Endothelial cell of umbilical vein (primary cell): ENCODE results near the gene SLC25A34. TPM values are rescaled to one million over a fixed set of nuclear protein-coding genes. Genes with fewer than 3 reads are reported as not detected.

Experiments used
- BruUV-seq: library from RNA; stranded (reverse); fragments of 400-500 nt; replicated peaks from 2 replicates; lab custom pipeline; 2021; lab: Mats Ljungman, UMichigan
- CTCF ChIA-PET: fragments of 300-600, 350-600 bp; sonication (Branson Sonifier 250); formaldehyde crosslinking; loops from one replicate; lab custom pipeline; 2021; ENCODE audit warnings: antibody characterized with exemption, inconsistent platforms; lab: Charles Lee
- POLR2A ChIA-PET: fragments of 300-600, 350-600 bp; sonication (Branson Sonifier 250); formaldehyde crosslinking; loops from one replicate; lab custom pipeline; 2021; ENCODE audit warnings: antibody characterized with exemption, inconsistent platforms; lab: Charles Lee
- DNase-seq: peaks from one replicate; pipeline ENCODE4 v3.0.0-alpha.2; 2011; ENCODE audit warnings: low read depth, low spot score
- FAIRE-seq: peaks from 2 replicates; lab custom pipeline; 2011; peaks lifted over from hg19 to GRCh38; lab: Jason Lieb, UNC
- H2AFZ ChIP-seq: 2 replicates; pipeline ENCODE4 v1.6.0; 2012; ENCODE audit warnings: low read depth, low read length, control low read depth, inconsistent platforms
- H3K27ac ChIP-seq: 2 replicates; pipeline ENCODE4 v1.5.1; 2011; ENCODE audit warnings: low read depth, mild to moderate bottlenecking, control low read depth, low read length, moderate library complexity; ENCODE audit not compliant: insufficient read depth
- H3K27me3 ChIP-seq, 2 experiments: 2 replicates each; pipeline versions ENCODE4 v1.6.0 to v1.6.1; 2011; ENCODE audit warnings: low read length in 2 of 2, mixed read lengths in 1 of 2; ENCODE audit not compliant: control insufficient read depth in 2 of 2, insufficient read depth in 2 of 2
- H3K36me3 ChIP-seq, 2 experiments: 2 replicates in 1 of 2; 3 replicates in 1 of 2; pipeline ENCODE4 v1.5.1; 2011; ENCODE audit warnings: low read length in 2 of 2, mild to moderate bottlenecking in 1 of 2, moderate library complexity in 1 of 2; ENCODE audit not compliant: control insufficient read depth in 2 of 2, insufficient read depth in 2 of 2; ENCODE audit errors: extremely low read depth in 1 of 2
- H3K4me1 ChIP-seq: 3 replicates; pipeline ENCODE4 v1.5.1; 2011; ENCODE audit warnings: mild to moderate bottlenecking, low read length; ENCODE audit not compliant: control insufficient read depth, insufficient read depth; ENCODE audit errors: extremely low read depth
- H3K4me2 ChIP-seq: 2 replicates; pipeline ENCODE4 v1.6.1; 2011; ENCODE audit warnings: low read length, control low read depth, mixed read lengths; ENCODE audit not compliant: insufficient read depth
- H3K4me3 ChIP-seq, 3 experiments: fragments of 200-600 bp in 1 of 3; sonication (generic), shearing (Covaris generic) in 1 of 3; replicated peaks in 1 of 3; 2 replicates each; pipeline ENCODE4 v1.5.1; 2011 to 2016; ENCODE audit warnings: control low read depth in 3 of 3, low read length in 3 of 3, mild to moderate bottlenecking in 2 of 3, inconsistent platforms in 1 of 3, low read depth in 1 of 3, moderate library complexity in 1 of 3; ENCODE audit not compliant: insufficient read depth in 1 of 3
- H3K79me2 ChIP-seq: 2 replicates; pipeline ENCODE4 v1.6.0; 2012; ENCODE audit warnings: low read length, inconsistent platforms; ENCODE audit not compliant: control insufficient read depth, insufficient read depth
- H3K9ac ChIP-seq: replicated peaks from 2 replicates; pipeline ENCODE3; 2011; ENCODE audit warnings: low read length, control low read depth; ENCODE audit not compliant: insufficient read depth; ENCODE audit errors: extremely low read depth
- H3K9me1 ChIP-seq: replicated peaks from 3 replicates; pipeline ENCODE4 v1.6.0; 2011; ENCODE audit warnings: mild to moderate bottlenecking, low read length; ENCODE audit not compliant: control insufficient read depth, insufficient read depth; ENCODE audit errors: extremely low read depth
- H3K9me3 ChIP-seq: replicated peaks from 2 replicates; pipeline ENCODE4 v1.5.1; 2012; ENCODE audit warnings: low read length, inconsistent platforms; ENCODE audit not compliant: control insufficient read depth, insufficient read depth
- H4K20me1 ChIP-seq: replicated peaks from 2 replicates; pipeline ENCODE3; 2011; ENCODE audit warnings: mild to moderate bottlenecking, low read length; ENCODE audit not compliant: control insufficient read depth, insufficient read depth; ENCODE audit errors: extremely low read depth
- CTCF ChIP-seq, 2 donors: IDR thresholded peaks; 1 replicate in 1 of 2; 2 replicates in 1 of 2; pipeline ENCODE4 v1.5.1; 2011; ENCODE audit warnings: low read length in 2 of 2, mild to moderate bottlenecking in 2 of 2, moderate library complexity in 2 of 2, control low read depth in 1 of 2, inconsistent platforms in 1 of 2, low read depth in 1 of 2; ENCODE audit not compliant: insufficient read depth in 1 of 2; ENCODE audit errors: extremely low read depth in 1 of 2
- EZH2 ChIP-seq: IDR thresholded peaks from 2 replicates; pipeline ENCODE4 v1.6.1; 2012; ENCODE audit warnings: borderline replicate concordance, low read depth, mild to moderate bottlenecking, moderate library complexity, low read length, inconsistent platforms; ENCODE audit not compliant: severe bottlenecking
- FOS ChIP-seq: IDR thresholded peaks from 2 replicates; pipeline ENCODE4 v1.6.1; 2011; ENCODE audit warnings: mild to moderate bottlenecking, low read length, moderate library complexity, borderline replicate concordance; ENCODE audit not compliant: insufficient read depth
- GATA2 ChIP-seq: IDR thresholded peaks from 2 replicates; pipeline ENCODE4 v1.7.0; 2011; ENCODE audit warnings: low read depth, mild to moderate bottlenecking, moderate library complexity, mixed read lengths, low read length; ENCODE audit not compliant: insufficient read length, insufficient read depth
- JUN ChIP-seq: IDR thresholded peaks from 2 replicates; pipeline ENCODE4 v1.6.1; 2011; ENCODE audit warnings: borderline replicate concordance, low read depth; ENCODE audit not compliant: insufficient read length, insufficient read depth
- MAX ChIP-seq: IDR thresholded peaks from 2 replicates; pipeline ENCODE4 v1.6.1; 2011; ENCODE audit not compliant: insufficient read depth, insufficient read length
- MYC ChIP-seq: IDR thresholded peaks from one replicate; pipeline ENCODE4 v1.6.1; 2011; ENCODE audit warnings: mild to moderate bottlenecking, low read depth, low read length
- POLR2A ChIP-seq: IDR thresholded peaks from 2 replicates; pipeline ENCODE4 v1.6.1; 2012; ENCODE audit warnings: low read depth, mild to moderate bottlenecking, control low read depth, low read length
- POLR2AphosphoS5 ChIP-seq: IDR thresholded peaks from 2 replicates; pipeline ENCODE4 v1.6.1; 2012; ENCODE audit warnings: low read depth, mild to moderate bottlenecking, control low read depth, low read length, moderate library complexity; ENCODE audit not compliant: insufficient read depth
- dilution Hi-C: fragments of 300-500 bp; cut with MboI; formaldehyde crosslinking; loops from one replicate; pipeline ENCODE4 v1.15.0; 2019; ENCODE audit warnings: low sequenced_read_pairs; ENCODE audit not compliant: extremely low pct_ligation_motif_present
- intact Hi-C: fragments of 100-400 bp; cut with micrococcal nuclease; formaldehyde crosslinking; loops from one replicate; pipeline ENCODE4 v1.10.0; 2022
- polyA plus RNA-seq, 4 experiments: library from polyadenylated mRNA; depleted of rRNA in 3 of 4; stranded (reverse) in 3 of 4; unstranded in 1 of 4; fragments of >200 nt; gene quantifications; 2 replicates each; pipeline versions ENCODE4 v1.2.1 to v1.2.3, GENCODE V29; 2011 to 2012; ENCODE audit warnings: missing spikeins in 1 of 4
- total RNA-seq: library from RNA; stranded (reverse); gene quantifications from 2 replicates; pipeline ENCODE4 v1.2.3, GENCODE V29; 2021

SLC25A34 gene
- total and polyA plus RNA-seq, 2 donors (not counting 3 experiments of a cell fraction or from before 2014, with no cell fraction given) = 0.90 to 1.1 TPM

- intact Hi-C loops = loop anchor here (1.0 to 10.0 kb wide), 3 partner anchors 11 to 424 kb away; partner anchors contain the start of gene CASP9
- POLR2A ChIA-PET = interaction anchor here (1.0 to 2.6 kb wide), 2 partner anchors 11 to 131 kb away, joined by 6 to 26 read pairs; no protein-coding TSS in a partner anchor
- CTCF ChIA-PET = interaction anchor here (1.0 to 3.5 kb wide), 5 partner anchors 10 to 38 kb away, joined by 3 to 17 read pairs (median 3); partner anchors contain the start of gene SLC25A34
These were observed 12.8 kb downstream of the SLC25A34 start for GRCh38 chr1:15748690-15749398.

More at GRCh38 chr1:15748690-15749398, 12.8 kb downstream of the SLC25A34 start:
- peak overlapping the region; percentile 78 for H3K4me2 ChIP-seq
- H3K27ac ChIP-seq = peak overlapping the region; percentile 97
- no peaks in the 10 kb centered on the region for H3K27me3 ChIP-seq
- TSS peak; percentile 76 for BruUV-seq
- no peaks in the 10 kb centered on the region for H3K9me1 ChIP-seq
- H3K4me1 ChIP-seq = peaks cover 35% of the 10 kb centered on the region
- peak overlapping the region; percentile 88 for H3K9ac ChIP-seq
- no peak overlapping the region for H2AFZ ChIP-seq
- peak; percentile 77 for FAIRE-seq
- H3K36me3 ChIP-seq = no peaks in the 10 kb centered on the region
- dilution Hi-C loops = no loop called here
- H3K4me3 ChIP-seq = peak overlapping the region in 2 of 3 experiments; percentile 26 to 74
- DNase-seq = peak; percentile 27
- peaks cover 23% of the 10 kb centered on the region for H3K79me2 ChIP-seq
- H3K9me3 ChIP-seq = no peaks in the 10 kb centered on the region
- H4K20me1 ChIP-seq = no peaks in the 10 kb centered on the region
- TF ChIP-seq CTCF (IDR thresholded peaks at IDR 0.05; ENCODE audit: extremely low read depth in 1 of 2, insufficient read depth in 1 of 2, low read depth in 1 of 2, low read length in 2 of 2) (no peak), GATA2 (no peak), JUN (no peak), FOS (no peak), MAX (no peak), POLR2AphosphoS5 (no peak), MYC (no peak), POLR2A (no peak), EZH2 (no peak)
